ENCODE data around the gene PRRT2. TPM values are rescaled to one million over a fixed set of nuclear protein-coding genes. Genes with fewer than 3 reads are reported as not detected.
"Not testable (repeated sequence)": the region's sequence is repeated elsewhere in the genome, so short reads cannot be mapped to it uniquely, and the experiment has no call there.

PRRT2 gene
- polyA plus RNA-seq, 6 donors from 2014 or later: 0.10 to 0.97 TPM; not detected in 4

DNA sequence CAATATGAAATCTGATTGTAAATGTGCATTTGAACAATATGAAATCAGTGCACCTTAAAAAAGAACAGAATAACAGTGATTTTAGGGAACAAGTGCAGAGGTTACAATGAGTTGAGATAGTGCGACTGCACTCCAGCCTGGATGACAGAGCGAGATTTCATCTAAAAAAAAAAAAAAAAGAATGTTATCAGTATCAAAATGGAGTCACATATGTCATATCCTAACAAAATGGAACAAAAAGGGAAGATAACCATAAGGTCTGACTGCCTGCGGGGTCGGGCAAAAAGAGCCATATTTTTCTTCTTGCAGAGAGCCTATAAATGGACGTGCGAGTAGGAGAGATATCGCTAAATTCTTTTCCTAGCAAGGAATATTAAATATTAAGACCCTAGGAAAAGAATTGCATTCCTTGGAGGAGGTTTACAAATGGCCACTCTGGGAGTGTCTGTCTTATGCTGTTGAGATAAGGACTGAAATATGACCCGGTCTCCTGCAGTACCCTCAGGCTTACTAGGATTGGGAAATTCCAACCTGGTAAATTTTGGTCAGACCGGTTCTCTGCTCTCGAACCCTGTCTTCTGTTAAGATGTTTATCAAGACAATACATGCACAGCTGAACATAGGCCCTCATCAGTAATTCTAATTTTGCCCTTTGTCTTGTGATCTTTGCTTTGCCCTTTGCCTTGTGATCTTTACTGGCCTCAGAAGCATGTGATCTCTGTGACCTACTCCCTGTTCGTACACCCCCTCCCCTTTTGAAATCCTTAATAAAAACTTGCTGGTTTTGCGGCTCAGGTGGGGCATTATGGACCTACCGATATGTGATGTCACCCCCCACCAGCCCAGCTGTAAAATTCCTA, 28.7 kb upstream of the PRRT2 start:
- H3K27me3 Mint-ChIP-seq; H3K4me3 Mint-ChIP-seq; H3K36me3 Mint-ChIP-seq; DNase-seq; ATAC-seq (ENCODE audit: low read depth in 2 of 2); H3K9me3 Mint-ChIP-seq: not testable (repeated sequence)
- H3K27ac Mint-ChIP-seq: peak overlapping the region in 1 of 6 donors; percentile 85
- peaks cover 9 to 17% (median 9%) of the 10 kb centered on the region in 3 donors for H3K4me1 Mint-ChIP-seq

DNA sequence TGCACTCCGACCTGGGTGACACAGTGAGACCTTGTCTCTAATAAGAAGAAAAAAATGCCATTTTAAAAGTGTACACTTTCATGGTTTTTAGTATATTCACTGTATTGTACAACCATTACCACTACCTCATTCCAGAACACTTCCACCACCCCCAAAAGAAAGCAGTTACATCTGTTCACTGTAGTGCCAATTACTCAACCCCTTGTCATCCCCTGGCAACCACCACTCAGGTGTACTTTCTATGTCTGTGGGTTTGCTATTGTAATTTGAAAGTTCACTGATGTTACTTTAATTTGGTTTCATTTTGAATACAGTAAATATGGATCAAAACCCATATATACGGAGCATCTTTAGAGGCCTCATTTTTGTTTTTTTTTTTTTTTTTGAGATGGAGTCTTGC, 27.8 kb upstream of the PRRT2 start:
- Mint-ChIP-seq H3K4me1 (peaks cover 9 to 19% (median 13%) of the 10 kb centered on the region in 3 donors), H3K4me3 (peak overlapping the region in 1 of 8 donors; percentile 32), H3K36me3 (no peaks in the 10 kb centered on the region), H3K27me3 (peaks cover 0 to 4% (median under 1%) of the 10 kb centered on the region in 3 donors), H3K9me3 (peaks cover 0 to 2% (median 0%) of the 10 kb centered on the region in 7 donors), H3K27ac (peak overlapping the region in 4 of 6 donors; percentile 29 to 85 (median 80))
- DNase-seq: no peak
- no peak for ATAC-seq (ENCODE audit: low read depth in 2 of 2)

DNA sequence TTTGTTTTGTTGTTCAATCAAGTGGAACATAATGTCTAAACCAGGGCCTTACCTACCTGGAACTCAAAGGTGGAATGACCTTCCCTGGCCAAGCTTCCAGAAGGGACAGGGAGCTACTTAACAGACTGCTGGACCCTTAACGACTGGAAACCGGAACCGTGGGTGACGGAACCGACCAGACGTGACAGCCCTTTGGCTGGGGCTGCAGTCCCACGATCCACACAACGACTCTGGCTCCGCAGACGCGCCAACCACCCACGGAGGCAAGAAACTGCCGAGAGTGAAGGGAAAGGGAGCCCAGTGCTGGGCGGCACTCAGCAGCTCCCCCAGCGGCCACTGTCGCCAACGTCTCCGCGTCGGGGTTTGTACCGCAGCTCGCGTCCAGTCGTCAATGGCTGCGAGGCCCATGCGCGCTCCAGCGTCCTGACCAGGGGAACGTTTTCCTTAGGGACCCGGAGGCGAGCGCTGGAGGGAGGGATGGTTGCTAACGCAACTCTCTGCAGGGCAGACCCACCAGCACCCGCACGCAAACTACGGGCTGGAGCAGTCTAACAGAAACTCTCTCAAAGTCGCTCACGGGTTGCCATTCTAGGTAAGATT, 27.0 kb upstream of the PRRT2 start:
- DNase-seq: peak; percentile 58
- H3K36me3 Mint-ChIP-seq: no peaks in the 10 kb centered on the region
- H3K9me3 Mint-ChIP-seq: peaks cover 0 to 2% (median 0%) of the 10 kb centered on the region in 7 donors
- H3K4me1 Mint-ChIP-seq: peaks cover 14 to 25% (median 15%) of the 10 kb centered on the region in 3 donors
- peaks cover 0 to 4% (median 0%) of the 10 kb centered on the region in 3 donors for H3K27me3 Mint-ChIP-seq
- H3K4me3 Mint-ChIP-seq: peak overlapping the region; percentile 56 to 86 (median 74)
- ATAC-seq (ENCODE audit: low read depth in 2 of 2): peak; percentile 93 to 95
- H3K27ac Mint-ChIP-seq: peak overlapping the region in 3 of 6 donors; percentile 42 to 51 (median 47)

DNA sequence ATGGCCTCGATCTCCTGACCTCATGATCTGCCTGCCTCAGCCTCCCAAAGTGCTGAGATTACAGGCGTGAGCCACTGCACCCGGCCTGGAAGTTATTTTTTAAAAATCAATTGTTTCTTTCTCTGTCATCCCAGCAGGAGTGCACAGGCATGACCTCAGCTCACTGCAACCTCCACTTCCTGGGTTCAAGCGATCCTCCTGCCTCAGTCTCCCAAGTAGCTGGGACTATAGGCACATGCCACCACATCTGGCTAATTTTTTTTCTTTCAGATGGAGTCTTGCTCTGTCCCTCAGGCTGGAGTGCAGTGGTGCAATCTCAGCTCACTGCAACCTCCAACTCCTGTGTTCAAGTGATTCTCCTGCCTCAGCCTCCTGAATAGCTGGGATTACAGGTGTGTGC, 24.8 kb upstream of the PRRT2 start:
- peak overlapping the region in 1 of 8 donors; percentile 37 for H3K4me3 Mint-ChIP-seq
- H3K4me1 Mint-ChIP-seq: peaks cover 25 to 44% (median 35%) of the 10 kb centered on the region in 3 donors
- ATAC-seq (ENCODE audit: low read depth in 2 of 2); DNase-seq; H3K27me3 Mint-ChIP-seq; H3K36me3 Mint-ChIP-seq; H3K9me3 Mint-ChIP-seq: not testable (repeated sequence)
- peak overlapping the region in 1 of 6 donors; percentile 52 for H3K27ac Mint-ChIP-seq

DNA sequence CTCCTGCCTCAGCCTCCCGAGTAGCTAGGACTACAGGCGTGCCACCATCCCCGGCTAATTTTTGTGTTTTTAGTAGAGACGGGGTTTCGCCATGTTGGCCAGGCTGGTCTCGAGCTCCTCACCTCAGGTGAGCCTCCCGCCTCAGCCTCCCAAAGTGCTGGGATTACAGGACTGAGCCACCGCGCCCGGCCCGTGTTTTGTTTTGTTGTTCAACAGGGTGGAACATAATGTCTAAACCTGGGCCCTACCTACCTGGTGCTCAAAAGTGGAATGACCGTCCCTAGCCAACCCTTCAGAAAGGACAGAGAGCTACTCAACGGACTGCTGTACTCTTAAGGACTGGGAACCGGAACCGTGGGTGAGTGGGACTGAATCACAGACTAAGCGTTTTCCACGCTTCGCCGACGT, 22.2 kb upstream of the PRRT2 start:
- H3K4me1 Mint-ChIP-seq: peaks cover 38 to 45% (median 41%) of the 10 kb centered on the region in 3 donors
- H3K36me3 Mint-ChIP-seq: no peaks in the 10 kb centered on the region
- H3K4me3 Mint-ChIP-seq: peak overlapping the region; percentile 88 to 99 (median 98)

DNA sequence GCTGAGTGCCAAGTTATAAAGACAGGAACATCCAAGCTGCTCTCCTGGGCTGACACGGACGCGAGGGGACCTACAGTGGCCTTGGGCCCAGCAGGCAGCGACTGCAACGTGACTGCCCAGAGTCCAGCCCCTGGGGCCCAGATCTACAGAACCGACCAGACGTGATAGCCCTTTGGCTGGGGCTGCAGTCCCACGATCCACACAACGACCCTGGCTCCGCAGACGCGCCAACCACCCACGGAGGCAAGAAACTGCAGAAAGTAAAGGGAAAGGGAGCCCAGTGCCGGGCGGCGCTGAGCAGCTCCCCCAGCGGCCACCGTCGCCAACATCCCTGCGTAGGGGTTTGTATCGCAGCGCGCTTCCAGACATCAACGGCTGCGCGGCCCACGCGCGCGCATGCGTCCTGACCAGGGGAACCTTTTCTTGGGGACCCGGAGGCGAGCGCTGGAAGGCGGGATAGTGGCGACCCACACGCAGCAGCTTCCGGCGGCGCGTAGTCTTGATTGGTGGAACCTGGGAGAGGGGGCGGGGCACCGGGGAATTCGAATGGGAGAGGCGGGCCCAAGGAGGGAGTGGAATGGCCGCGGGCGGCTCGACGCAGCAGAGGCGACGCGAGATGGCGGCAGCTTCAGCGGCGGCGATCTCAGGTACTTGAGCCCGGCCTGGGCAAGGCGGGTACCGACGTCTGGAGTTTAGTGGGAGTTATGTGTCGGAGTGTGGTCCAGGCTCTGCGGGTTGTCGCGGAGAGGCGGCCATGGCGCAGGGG, 21.6 kb upstream of the PRRT2 start, which contains the start of gene KIF22:
TSS of gene KIF22 (plus strand) at position 569 of the 766 bp plus-strand sequence. CDS start at position 578, 9 bp downstream.
- Mint-ChIP-seq H3K27me3 (no peaks in the 10 kb centered on the region), H3K4me3 (peak within 1 kb of the TSS; percentile 88 to 99 (median 98)), H3K36me3 (no peaks in the 10 kb centered on the region), H3K27ac (peak within 1 kb of the TSS; percentile 94 to 99 (median 96)), H3K4me1 (peaks cover 34 to 40% (median 35%) of the 10 kb centered on the region in 3 donors), H3K9me3 (no peaks in the 10 kb centered on the region)
- ATAC-seq (ENCODE audit: low read depth in 2 of 2) (peak; percentile 91), DNase-seq (peak; percentile 100)

More for the DNA sequence above, 22.2 kb upstream of the PRRT2 start:
- Mint-ChIP-seq H3K27ac (peak overlapping the region; percentile 79 to 99 (median 96)), H3K27me3 (no peaks in the 10 kb centered on the region), H3K9me3 (no peaks in the 10 kb centered on the region)
- DNase-seq: no peak
- ATAC-seq (ENCODE audit: low read depth in 2 of 2): no peak

DNA sequence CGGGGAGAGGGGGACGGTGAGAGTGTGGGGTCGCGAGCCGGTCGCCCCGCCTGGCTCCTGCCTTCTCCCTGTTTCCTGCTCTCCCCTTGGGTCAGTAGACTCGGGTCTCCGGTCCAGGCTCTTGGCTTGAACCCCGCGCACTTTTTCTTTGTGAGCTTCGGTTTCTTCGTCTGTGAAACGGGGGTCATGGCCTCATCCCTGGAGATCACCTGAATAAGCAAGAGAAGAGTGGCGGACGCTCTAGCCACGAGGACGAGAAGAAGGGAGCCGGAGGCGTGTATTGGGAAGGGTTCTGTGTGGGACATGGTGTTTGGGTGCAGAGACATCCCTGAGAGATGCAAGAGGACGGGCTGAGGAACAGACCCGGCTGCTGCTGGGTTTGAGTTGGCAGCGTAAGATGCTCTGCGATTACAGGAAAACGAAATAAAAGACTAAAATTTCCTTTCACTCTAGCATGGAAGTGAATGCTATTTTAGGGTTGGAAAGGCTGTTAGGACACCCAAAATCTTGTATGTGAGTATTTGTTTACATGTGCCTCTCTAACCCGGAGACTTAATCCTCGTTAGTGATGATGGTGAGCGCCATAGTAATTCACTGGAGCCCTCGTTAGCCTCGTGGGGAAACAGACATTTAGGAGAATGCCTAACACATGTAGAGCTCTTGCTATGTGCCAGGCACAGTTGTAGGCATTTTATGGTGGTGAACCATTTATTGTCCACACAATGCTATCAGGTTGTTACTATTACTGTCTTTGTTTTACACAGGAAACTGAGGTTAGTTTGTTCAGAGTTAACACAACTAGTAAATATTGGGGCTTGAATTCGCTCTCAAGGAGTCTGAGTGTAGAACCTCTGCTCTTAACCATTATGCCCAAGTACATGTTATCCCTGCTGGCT, 20.8 kb upstream of the PRRT2 start:
- peak overlapping the region; percentile 88 to 99 (median 98) for H3K4me3 Mint-ChIP-seq
- H3K36me3 Mint-ChIP-seq: no peaks in the 10 kb centered on the region
- no peaks in the 10 kb centered on the region for H3K9me3 Mint-ChIP-seq
- H3K27me3 Mint-ChIP-seq: no peaks in the 10 kb centered on the region
- peak in 1 of 2 donors; percentile 8 for ATAC-seq (ENCODE audit: low read depth in 2 of 2)
- H3K4me1 Mint-ChIP-seq: peaks cover 31 to 36% (median 31%) of the 10 kb centered on the region in 3 donors
- no peak for DNase-seq
- peak overlapping the region; percentile 94 to 99 (median 96) for H3K27ac Mint-ChIP-seq

DNA sequence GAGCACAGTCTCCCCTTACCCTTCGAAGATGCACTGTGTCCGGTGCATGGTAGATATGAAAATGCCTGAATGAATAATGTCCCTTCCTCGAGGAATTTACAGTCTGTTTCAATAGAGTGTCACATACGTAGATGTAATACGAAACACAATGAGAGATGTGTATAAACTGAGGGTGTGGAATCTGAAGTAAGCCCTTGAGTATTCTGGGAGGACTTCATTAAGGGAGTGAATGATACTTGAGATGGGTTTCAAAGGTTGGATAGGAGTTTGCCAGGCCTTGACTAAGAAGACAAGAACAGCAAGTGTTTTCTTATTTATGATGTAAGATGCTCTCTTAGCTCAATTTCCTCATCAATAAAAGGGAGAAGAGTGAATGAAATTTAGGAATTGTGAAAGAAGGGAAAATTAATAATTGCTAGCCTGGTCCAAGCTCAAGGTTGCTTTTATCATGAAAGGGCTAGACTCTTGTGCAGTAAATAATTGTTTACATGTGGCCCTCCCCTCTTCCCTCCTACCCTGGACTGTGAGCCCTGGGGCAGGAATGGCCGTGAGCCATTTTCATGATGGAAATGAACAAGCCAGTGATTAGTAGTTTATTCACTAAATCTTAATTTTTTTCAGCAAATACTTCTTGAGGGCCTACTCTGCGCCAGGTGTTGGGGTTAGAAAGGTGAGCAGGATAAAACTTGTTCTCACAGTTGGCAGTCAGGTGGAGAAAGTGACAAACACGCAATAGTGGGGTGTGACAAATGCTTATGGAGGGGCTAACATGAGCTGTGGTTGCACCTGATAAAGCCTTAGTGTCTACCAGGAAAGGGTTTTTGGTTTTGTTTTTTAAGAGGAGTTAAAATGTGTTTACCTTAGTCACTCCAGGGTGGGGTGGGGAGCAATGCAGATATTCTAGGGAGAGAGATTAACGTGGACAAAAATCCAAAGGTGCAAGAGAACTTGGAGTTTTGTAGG, 19.9 kb upstream of the PRRT2 start:
- H3K9me3 Mint-ChIP-seq: no peaks in the 10 kb centered on the region
- DNase-seq: no peak
- H3K27ac Mint-ChIP-seq: peak overlapping the region in 2 of 6 donors; percentile 69 to 99
- peaks cover 31 to 36% (median 31%) of the 10 kb centered on the region in 3 donors for H3K4me1 Mint-ChIP-seq
- H3K27me3 Mint-ChIP-seq: no peaks in the 10 kb centered on the region
- peak overlapping the region; percentile 51 to 99 (median 93) for H3K4me3 Mint-ChIP-seq
- no peak for ATAC-seq (ENCODE audit: low read depth in 2 of 2)
- H3K36me3 Mint-ChIP-seq: peaks cover 0 to 6% of the 10 kb centered on the region in 2 donors

DNA sequence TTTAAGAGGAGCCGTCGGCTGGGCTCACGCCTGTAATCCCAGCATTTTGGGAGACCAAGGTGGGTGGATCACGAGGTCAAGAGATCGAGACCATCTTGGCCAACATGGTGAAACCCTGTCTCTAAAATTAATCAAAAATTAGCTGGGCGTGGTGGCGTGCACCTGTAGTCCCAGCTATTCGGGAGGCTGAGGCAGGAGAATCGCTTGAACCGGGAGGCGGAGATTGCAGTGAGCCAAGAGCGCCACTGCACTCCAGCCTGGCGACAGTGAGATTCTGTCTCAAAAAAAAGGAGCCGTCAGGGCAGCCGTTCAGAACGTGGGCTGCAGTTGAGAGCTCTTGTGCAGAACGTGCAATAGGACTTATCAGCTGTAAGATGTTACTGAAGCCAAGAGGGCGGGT, 18.8 kb upstream of the PRRT2 start:
- H3K36me3 Mint-ChIP-seq; H3K27me3 Mint-ChIP-seq; H3K27ac Mint-ChIP-seq; ATAC-seq (ENCODE audit: low read depth in 2 of 2); H3K4me3 Mint-ChIP-seq; H3K9me3 Mint-ChIP-seq; DNase-seq: not testable (repeated sequence)
- peaks cover 31 to 36% (median 31%) of the 10 kb centered on the region in 3 donors for H3K4me1 Mint-ChIP-seq

DNA sequence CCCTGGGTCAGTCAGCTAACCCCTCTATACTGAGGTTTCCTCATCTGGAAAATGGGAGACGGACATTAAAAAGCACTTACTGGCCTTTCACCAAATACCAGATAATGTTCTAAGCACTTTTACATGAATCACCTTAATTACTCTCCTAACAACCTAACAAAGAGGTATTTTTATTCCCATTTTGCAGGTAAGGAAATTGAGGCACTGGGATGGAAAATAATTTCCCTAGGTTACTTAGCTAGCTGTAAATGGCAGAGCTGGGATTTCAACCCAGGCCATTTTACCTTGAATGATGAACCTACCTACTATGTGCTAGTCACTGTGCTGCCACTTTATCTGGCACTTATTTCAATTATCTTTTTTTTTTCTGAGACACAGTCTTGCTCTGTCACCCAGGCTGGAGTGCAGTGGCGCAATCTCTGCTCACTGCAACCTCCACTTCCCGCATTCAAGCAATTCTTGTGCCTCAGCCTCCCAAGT, 17.7 kb upstream of the PRRT2 start:
- no peak for DNase-seq
- Mint-ChIP-seq H3K4me3 (peak overlapping the region in 2 of 8 donors; percentile 42 to 47), H3K27ac (no peak overlapping the region), H3K27me3 (no peaks in the 10 kb centered on the region), H3K9me3 (no peaks in the 10 kb centered on the region), H3K36me3 (peaks cover 8 to 15% of the 10 kb centered on the region in 2 donors), H3K4me1 (peaks cover 28 to 36% (median 29%) of the 10 kb centered on the region in 3 donors)
- no peak for ATAC-seq (ENCODE audit: low read depth in 2 of 2)

DNA sequence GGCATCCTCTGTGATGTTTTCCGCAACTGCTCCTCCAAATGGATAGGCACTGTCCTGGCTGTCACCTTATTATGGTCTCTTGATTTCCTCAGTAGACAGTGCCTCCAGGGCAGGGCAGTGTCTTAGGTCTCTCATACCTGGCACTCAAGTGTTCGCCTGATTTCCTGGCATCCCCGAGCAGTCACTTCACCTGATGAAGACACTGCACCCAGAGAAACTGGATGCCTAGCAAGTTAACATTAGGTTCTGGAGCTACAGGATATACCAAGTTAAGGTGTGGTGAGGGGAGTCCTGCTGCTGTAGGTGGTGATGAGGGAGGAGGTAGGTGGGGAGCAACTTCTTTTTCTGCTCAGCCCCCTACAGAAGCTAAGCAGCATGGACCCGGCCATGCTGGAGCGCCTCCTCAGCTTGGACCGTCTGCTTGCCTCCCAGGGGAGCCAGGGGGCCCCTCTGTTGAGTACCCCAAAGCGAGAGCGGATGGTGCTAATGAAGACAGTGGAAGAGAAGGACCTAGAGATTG, 9.5 kb upstream of the PRRT2 start:
- Mint-ChIP-seq H3K27me3 (no peaks in the 10 kb centered on the region), H3K4me1 (peaks cover 19 to 22% (median 21%) of the 10 kb centered on the region in 3 donors), H3K9me3 (no peaks in the 10 kb centered on the region), H3K36me3 (peaks cover 0 to 15% of the 10 kb centered on the region in 2 donors), H3K4me3 (peak overlapping the region in 6 of 8 donors; percentile 20 to 94 (median 56)), H3K27ac (peak overlapping the region in 2 of 6 donors; percentile 39 to 47)
- ATAC-seq (ENCODE audit: low read depth in 2 of 2) (no peak), DNase-seq (no peak)
